SK-N-SH (cell line): ENCODE measurements around the gene SSR4. TPM values are rescaled to one million over a fixed set of nuclear protein-coding genes. Genes with fewer than 3 reads are reported as not detected.

ENCODE experiments used
- CTCF ChIA-PET: fragments of 300-600, 350-600 bp; formaldehyde crosslinking; extraction: SDS; loops from one replicate; lab custom pipeline; 2021; lab: Yijun Ruan, JAX
- POLR2A ChIA-PET: fragments of 350-600 bp; sonication (Branson Sonifier 250); formaldehyde crosslinking; extraction: SDS; loops from one replicate; lab custom pipeline; 2020; ENCODE audit warnings: antibody characterized with exemption, inconsistent platforms; lab: Yijun Ruan, JAX
- DNase-seq: peaks from one replicate; pipeline ENCODE4 v3.0.0; 2012
- H2AFZ ChIP-seq: fragments of 200-600 bp; sonication (generic); 2 replicates; pipeline ENCODE4 v1.8.1; 2016; ENCODE audit warnings: antibody characterized with exemption, mild to moderate bottlenecking, low read depth
- H3F3A ChIP-seq: fragments of 200-600 bp; sonication (generic); replicated peaks from 2 replicates; pipeline ENCODE3; 2016; ENCODE audit warnings: antibody characterized with exemption, mild to moderate bottlenecking; ENCODE audit not compliant: insufficient read depth
- H3K27ac ChIP-seq, 2 experiments: fragments of 200-500 bp in 1 of 2; fragments of 200-600 bp in 1 of 2; sonication (Bioruptor generic) in 1 of 2; sonication (generic), shearing (Covaris generic) in 1 of 2; 2 replicates each; pipeline versions ENCODE4 v1.5.1 to v1.6.1; 2014 to 2016; ENCODE audit warnings: low read depth in 2 of 2, inconsistent platforms in 1 of 2, low read length in 1 of 2, mild to moderate bottlenecking in 1 of 2, mixed read lengths in 1 of 2
- H3K27me3 ChIP-seq: fragments of 200-600 bp; sonication (generic), shearing (Covaris generic); 2 replicates; pipeline ENCODE4 v1.6.1; 2016; ENCODE audit warnings: mixed run types; ENCODE audit not compliant: insufficient read depth
- H3K36me3 ChIP-seq, 2 experiments: fragments of 200-500 bp in 1 of 2; fragments of 200-600 bp in 1 of 2; sonication (Bioruptor generic) in 1 of 2; sonication (generic) in 1 of 2; replicated peaks in 1 of 2; 2 replicates each; pipeline versions ENCODE3 to v1.5.1; 2014 to 2016; ENCODE audit warnings: low read length in 1 of 2, mild to moderate bottlenecking in 1 of 2; ENCODE audit not compliant: insufficient read depth in 2 of 2, control insufficient read depth in 1 of 2
- H3K4me1 ChIP-seq, 2 experiments: fragments of 200-500 bp in 1 of 2; fragments of 200-600 bp in 1 of 2; sonication (Bioruptor generic) in 1 of 2; sonication (generic), shearing (Covaris generic) in 1 of 2; 2 replicates each; pipeline versions ENCODE4 v1.5.1 to v1.6.1; 2014 to 2016; ENCODE audit warnings: low read depth in 1 of 2, low read length in 1 of 2, mixed run types in 1 of 2; ENCODE audit not compliant: insufficient read depth in 2 of 2, control insufficient read depth in 1 of 2
- H3K4me2 ChIP-seq: fragments of 200-600 bp; sonication (generic), shearing (Covaris generic); 2 replicates; pipeline ENCODE4 v1.6.1; 2017; ENCODE audit warnings: mixed run types
- H3K4me3 ChIP-seq, 2 experiments: fragments of 200-500 bp in 1 of 2; fragments of 200-600 bp in 1 of 2; sonication (Bioruptor generic) in 1 of 2; sonication (generic), shearing (Covaris generic) in 1 of 2; 2 replicates each; pipeline versions ENCODE4 v1.5.1 to v1.8.1; 2014 to 2016; ENCODE audit warnings: low read depth in 2 of 2, inconsistent platforms in 1 of 2, low read length in 1 of 2, mild to moderate bottlenecking in 1 of 2, mixed read lengths in 1 of 2, moderate library complexity in 1 of 2
- H3K79me2 ChIP-seq: fragments of 200-600 bp; sonication (generic); 2 replicates; pipeline ENCODE4 v1.8.1; 2017; ENCODE audit warnings: mild to moderate bottlenecking; ENCODE audit not compliant: insufficient read depth
- H3K9ac ChIP-seq: fragments of 200-600 bp; sonication (generic); 2 replicates; pipeline ENCODE4 v1.6.1; 2017; ENCODE audit warnings: mixed run types
- H3K9me2 ChIP-seq: fragments of 200-600 bp; sonication (generic); 2 replicates; pipeline ENCODE4 v1.6.1; 2017; ENCODE audit warnings: mixed run types
- H3K9me3 ChIP-seq: fragments of 200-600 bp; sonication (generic); 2 replicates; pipeline ENCODE4 v1.6.1; 2017; ENCODE audit warnings: mixed run types, mild to moderate bottlenecking, moderate library complexity
- H4K20me1 ChIP-seq: fragments of 200-600 bp; sonication (generic); 2 replicates; pipeline ENCODE4 v1.6.1; 2017; ENCODE audit warnings: mild to moderate bottlenecking, mixed run types; ENCODE audit not compliant: insufficient read depth
- CHD2 ChIP-seq: fragments of 150-350 bp; IDR thresholded peaks from 2 replicates; pipeline ENCODE4 v1.6.1; 2018; ENCODE audit warnings: low read length; ENCODE audit not compliant: partially characterized antibody
- FOXM1 ChIP-seq: IDR thresholded peaks from 2 replicates; pipeline ENCODE4 v1.4.0; 2012; ENCODE audit warnings: low read depth, mild to moderate bottlenecking
- GATA2 ChIP-seq: sonication (generic); formaldehyde crosslinking; IDR thresholded peaks from 2 replicates; pipeline ENCODE4 v1.5.0; 2020; ENCODE audit warnings: mild to moderate bottlenecking, missing genetic modification reagents
- MEF2A ChIP-seq: IDR thresholded peaks from 2 replicates; pipeline ENCODE4 v1.4.0; 2012; ENCODE audit warnings: low read depth, borderline replicate concordance
- MXI1 ChIP-seq: IDR thresholded peaks from 2 replicates; pipeline ENCODE4 v1.6.1; 2012; ENCODE audit warnings: mild to moderate bottlenecking, low read depth, low read length, improper control_type of control experiment
- NRF1 ChIP-seq: IDR thresholded peaks from 2 replicates; pipeline ENCODE4 v1.6.1; 2012; ENCODE audit warnings: low read depth, mild to moderate bottlenecking, low read length
- POLR2AphosphoS5 ChIP-seq: IDR thresholded peaks from 2 replicates; pipeline ENCODE4 v1.6.1; 2012; ENCODE audit warnings: low read depth, low read length
- RAD21 ChIP-seq: IDR thresholded peaks from 2 replicates; pipeline ENCODE4 v1.6.1; 2012; ENCODE audit warnings: mild to moderate bottlenecking, low read length
- RFX5 ChIP-seq: IDR thresholded peaks from 2 replicates; pipeline ENCODE4 v1.6.1; 2012; ENCODE audit warnings: mild to moderate bottlenecking, improper control_type of control experiment, low read length
- RXRA ChIP-seq: IDR thresholded peaks from 2 replicates; pipeline ENCODE4 v1.4.0; 2012; ENCODE audit warnings: low read depth, mild to moderate bottlenecking, borderline replicate concordance
- TAF1 ChIP-seq: IDR thresholded peaks from 2 replicates; pipeline ENCODE4 v1.6.1; 2012; ENCODE audit warnings: low read depth, mild to moderate bottlenecking, low read length, moderate library complexity, borderline replicate concordance
- TCF12 ChIP-seq: IDR thresholded peaks from 2 replicates; pipeline ENCODE4 v1.4.0; 2012
- TEAD4 ChIP-seq: IDR thresholded peaks from 2 replicates; pipeline ENCODE4 v1.4.0; 2012; ENCODE audit warnings: mild to moderate bottlenecking, borderline replicate concordance; ENCODE audit not compliant: insufficient read depth
- YY1 ChIP-seq: IDR thresholded peaks from 2 replicates; pipeline ENCODE4 v1.4.0; 2012; ENCODE audit warnings: low read depth, mild to moderate bottlenecking
- WGBS: methylation state at CpG from one replicate; pipeline ENCODE4 v1.1.6; 2017; ENCODE audit warnings: low lambda C conversion rate; 5-methylcytosine and 5-hydroxymethylcytosine counted together
- polyA plus RNA-seq, 3 experiments: library from polyadenylated mRNA; depleted of rRNA; stranded (reverse); fragments of >200 nt; gene quantifications; 2 replicates each; pipeline ENCODE4 v1.2.3, GENCODE V29; 2012
- TF ChIP-seq, protein P1 (sequence below): fragments of 150-350 bp; IDR thresholded peaks from 2 replicates; pipeline ENCODE4 v1.6.1; 2016; ENCODE audit warnings: mild to moderate bottlenecking, low read depth, low read length
- TF ChIP-seq, protein P2 (sequence below): IDR thresholded peaks from 2 replicates; pipeline ENCODE4 v1.4.0; 2012; ENCODE audit warnings: low read depth, borderline replicate concordance
- TF ChIP-seq, protein P3 (sequence below): IDR thresholded peaks from 2 replicates; pipeline ENCODE4 v1.6.1; 2012; ENCODE audit warnings: mild to moderate bottlenecking, low read depth, low read length, moderate library complexity
- TF ChIP-seq, protein P4 (sequence below): fragments of 150-350 bp; IDR thresholded peaks from 2 replicates; pipeline ENCODE4 v1.6.1; 2017; ENCODE audit warnings: antibody characterized with exemption, low read length, low read depth, borderline replicate concordance
- TF ChIP-seq, protein P5 (sequence below): IDR thresholded peaks from 2 replicates; pipeline ENCODE4; 2012

SSR4 gene
- polyA plus RNA-seq, 1 of the 3 experiments (the other 2 are of a cell fraction): 367 TPM

DNA sequence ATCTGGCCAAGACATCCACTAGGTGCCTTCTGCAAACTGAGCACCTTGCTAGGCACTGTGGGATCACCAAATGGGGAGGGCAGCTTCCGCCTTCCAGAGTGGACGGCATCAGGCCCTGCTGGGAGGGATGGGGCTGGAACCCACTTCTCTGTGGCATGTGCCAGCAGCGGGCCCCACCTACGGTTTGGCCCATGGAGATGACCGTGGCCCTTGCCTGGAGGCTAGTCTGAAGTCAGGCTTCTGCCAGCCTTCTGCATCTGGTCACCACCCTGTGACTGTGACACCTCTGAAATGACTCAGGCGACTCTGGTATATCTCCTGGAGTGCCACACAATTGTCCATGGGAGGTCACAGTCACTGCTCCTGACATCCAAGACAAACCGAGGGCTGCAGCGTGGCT is 7.2 kb downstream of the SSR4 start:
- Histone ChIP-seq H2AFZ (no peak overlapping the region), H3K9me3 (no peaks in the 10 kb centered on the region), H3K4me2 (no peak overlapping the region), H3F3A (no peaks in the 10 kb centered on the region), H3K4me1 (no peaks in the 10 kb centered on the region; a peak in 1 of 4 replicates), H3K27me3 (no peaks in the 10 kb centered on the region; the same call in none of the 2 replicates), H3K79me2 (peaks cover 3% of the 10 kb centered on the region; the same call in 1 of the 2 replicates), H3K9me2 (no peaks in the 10 kb centered on the region), H4K20me1 (no peaks in the 10 kb centered on the region), H3K36me3 (peaks cover 0 to 5% of the 10 kb centered on the region in 2 experiments), H3K27ac (no peak overlapping the region; a peak in 1 of 4 replicates), H3K4me3 (no peak overlapping the region), H3K9ac (no peak overlapping the region)
- TF ChIP-seq FOXM1: no peak
- DNase-seq: no peak
- ChIA-PET CTCF (no interaction called here), POLR2A (interaction anchor here (0.7 to 0.8 kb wide), 2 partner anchors 133 to 172 kb away, joined by 3 read pairs; partner anchors contain the start of gene NAA10)
- 52% methylated on average over 4 of the region's 8 CpGs for WGBS

DNA sequence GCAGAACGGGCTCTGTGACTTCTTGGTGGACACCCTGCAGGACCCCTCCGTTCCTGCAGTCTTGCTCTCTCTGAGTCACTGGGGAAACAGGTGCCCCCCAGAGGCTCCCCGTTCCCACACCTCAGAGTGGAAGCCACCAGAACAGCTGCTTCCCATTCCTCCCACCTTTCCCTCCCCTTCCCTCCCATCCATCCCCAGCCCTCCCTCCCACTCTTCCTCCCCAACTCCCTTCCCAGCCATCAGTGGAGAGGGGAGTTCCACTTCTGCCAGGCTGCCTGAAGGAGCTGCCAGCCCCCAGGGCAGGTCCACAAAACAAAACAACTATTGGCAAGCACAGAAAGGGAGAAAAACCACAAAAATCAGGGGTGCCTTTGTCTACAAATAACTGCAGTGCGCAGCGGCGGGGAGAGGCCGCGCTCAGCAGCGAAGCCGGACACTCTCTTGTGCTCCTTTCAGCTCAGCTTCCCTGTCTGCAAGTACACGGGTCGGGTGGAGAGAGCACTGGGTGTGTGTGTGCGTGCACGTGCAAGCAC is 8.1 kb downstream of the SSR4 start:
- Histone ChIP-seq H3K36me3 (peaks cover 0 to under 1% of the 10 kb centered on the region in 2 experiments), H3K4me1 (no peaks in the 10 kb centered on the region; a peak in 1 of 4 replicates), H3K79me2 (no peaks in the 10 kb centered on the region), H3K27me3 (no peaks in the 10 kb centered on the region; the same call in none of the 2 replicates), H3K9me3 (no peaks in the 10 kb centered on the region), H4K20me1 (no peaks in the 10 kb centered on the region), H3K4me2 (no peak overlapping the region), H3K27ac (no peak overlapping the region), H2AFZ (no peak overlapping the region), H3K9ac (no peak overlapping the region), H3K4me3 (no peak overlapping the region), H3F3A (no peaks in the 10 kb centered on the region), H3K9me2 (no peaks in the 10 kb centered on the region)
- ChIA-PET CTCF (no interaction called here), POLR2A (no interaction called here)
- TF ChIP-seq TAF1 (no peak), POLR2AphosphoS5 (no peak), GATA2 (CRISPR knock-in tag) (no peak), RXRA (no peak), TCF12 (no peak), TEAD4 (no peak), RFX5 (no peak), RAD21 (no peak), MEF2A (no peak), YY1 (no peak), FOXM1 (no peak), CHD2 (no peak), MXI1 (no peak), NRF1 (no peak)
- TF ChIP-seq, protein P1, sequence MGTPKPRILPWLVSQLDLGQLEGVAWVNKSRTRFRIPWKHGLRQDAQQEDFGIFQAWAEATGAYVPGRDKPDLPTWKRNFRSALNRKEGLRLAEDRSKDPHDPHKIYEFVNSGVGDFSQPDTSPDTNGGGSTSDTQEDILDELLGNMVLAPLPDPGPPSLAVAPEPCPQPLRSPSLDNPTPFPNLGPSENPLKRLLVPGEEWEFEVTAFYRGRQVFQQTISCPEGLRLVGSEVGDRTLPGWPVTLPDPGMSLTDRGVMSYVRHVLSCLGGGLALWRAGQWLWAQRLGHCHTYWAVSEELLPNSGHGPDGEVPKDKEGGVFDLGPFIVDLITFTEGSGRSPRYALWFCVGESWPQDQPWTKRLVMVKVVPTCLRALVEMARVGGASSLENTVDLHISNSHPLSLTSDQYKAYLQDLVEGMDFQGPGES: no peak
- TF ChIP-seq, protein P2, sequence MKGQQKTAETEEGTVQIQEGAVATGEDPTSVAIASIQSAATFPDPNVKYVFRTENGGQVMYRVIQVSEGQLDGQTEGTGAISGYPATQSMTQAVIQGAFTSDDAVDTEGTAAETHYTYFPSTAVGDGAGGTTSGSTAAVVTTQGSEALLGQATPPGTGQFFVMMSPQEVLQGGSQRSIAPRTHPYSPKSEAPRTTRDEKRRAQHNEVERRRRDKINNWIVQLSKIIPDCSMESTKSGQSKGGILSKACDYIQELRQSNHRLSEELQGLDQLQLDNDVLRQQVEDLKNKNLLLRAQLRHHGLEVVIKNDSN: no peak
- TF ChIP-seq, protein P3, sequence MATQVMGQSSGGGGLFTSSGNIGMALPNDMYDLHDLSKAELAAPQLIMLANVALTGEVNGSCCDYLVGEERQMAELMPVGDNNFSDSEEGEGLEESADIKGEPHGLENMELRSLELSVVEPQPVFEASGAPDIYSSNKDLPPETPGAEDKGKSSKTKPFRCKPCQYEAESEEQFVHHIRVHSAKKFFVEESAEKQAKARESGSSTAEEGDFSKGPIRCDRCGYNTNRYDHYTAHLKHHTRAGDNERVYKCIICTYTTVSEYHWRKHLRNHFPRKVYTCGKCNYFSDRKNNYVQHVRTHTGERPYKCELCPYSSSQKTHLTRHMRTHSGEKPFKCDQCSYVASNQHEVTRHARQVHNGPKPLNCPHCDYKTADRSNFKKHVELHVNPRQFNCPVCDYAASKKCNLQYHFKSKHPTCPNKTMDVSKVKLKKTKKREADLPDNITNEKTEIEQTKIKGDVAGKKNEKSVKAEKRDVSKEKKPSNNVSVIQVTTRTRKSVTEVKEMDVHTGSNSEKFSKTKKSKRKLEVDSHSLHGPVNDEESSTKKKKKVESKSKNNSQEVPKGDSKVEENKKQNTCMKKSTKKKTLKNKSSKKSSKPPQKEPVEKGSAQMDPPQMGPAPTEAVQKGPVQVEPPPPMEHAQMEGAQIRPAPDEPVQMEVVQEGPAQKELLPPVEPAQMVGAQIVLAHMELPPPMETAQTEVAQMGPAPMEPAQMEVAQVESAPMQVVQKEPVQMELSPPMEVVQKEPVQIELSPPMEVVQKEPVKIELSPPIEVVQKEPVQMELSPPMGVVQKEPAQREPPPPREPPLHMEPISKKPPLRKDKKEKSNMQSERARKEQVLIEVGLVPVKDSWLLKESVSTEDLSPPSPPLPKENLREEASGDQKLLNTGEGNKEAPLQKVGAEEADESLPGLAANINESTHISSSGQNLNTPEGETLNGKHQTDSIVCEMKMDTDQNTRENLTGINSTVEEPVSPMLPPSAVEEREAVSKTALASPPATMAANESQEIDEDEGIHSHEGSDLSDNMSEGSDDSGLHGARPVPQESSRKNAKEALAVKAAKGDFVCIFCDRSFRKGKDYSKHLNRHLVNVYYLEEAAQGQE: no peak
- TF ChIP-seq, protein P4, sequence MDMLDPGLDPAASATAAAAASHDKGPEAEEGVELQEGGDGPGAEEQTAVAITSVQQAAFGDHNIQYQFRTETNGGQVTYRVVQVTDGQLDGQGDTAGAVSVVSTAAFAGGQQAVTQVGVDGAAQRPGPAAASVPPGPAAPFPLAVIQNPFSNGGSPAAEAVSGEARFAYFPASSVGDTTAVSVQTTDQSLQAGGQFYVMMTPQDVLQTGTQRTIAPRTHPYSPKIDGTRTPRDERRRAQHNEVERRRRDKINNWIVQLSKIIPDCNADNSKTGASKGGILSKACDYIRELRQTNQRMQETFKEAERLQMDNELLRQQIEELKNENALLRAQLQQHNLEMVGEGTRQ: no peak
- TF ChIP-seq, protein P5, sequence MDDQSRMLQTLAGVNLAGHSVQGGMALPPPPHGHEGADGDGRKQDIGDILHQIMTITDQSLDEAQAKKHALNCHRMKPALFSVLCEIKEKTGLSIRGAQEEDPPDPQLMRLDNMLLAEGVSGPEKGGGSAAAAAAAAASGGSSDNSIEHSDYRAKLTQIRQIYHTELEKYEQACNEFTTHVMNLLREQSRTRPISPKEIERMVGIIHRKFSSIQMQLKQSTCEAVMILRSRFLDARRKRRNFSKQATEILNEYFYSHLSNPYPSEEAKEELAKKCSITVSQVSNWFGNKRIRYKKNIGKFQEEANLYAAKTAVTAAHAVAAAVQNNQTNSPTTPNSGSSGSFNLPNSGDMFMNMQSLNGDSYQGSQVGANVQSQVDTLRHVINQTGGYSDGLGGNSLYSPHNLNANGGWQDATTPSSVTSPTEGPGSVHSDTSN: no peak
- no peak for DNase-seq
- 58% methylated on average over 14 of the region's 14 CpGs for WGBS
